GM18519 (cell line): Measurements from ENCODE around the gene MEF2C.
"Not testable (repeated sequence)": the region's sequence is repeated elsewhere in the genome, so short reads cannot be mapped to it uniquely, and the experiment has no call there.

Experiments used
- ATAC-seq: cut with Tn5 transposase; IDR thresholded peaks from one replicate; pipeline ENCODE4 v1.9.1; 2021; ENCODE audit warnings: mild to moderate bottlenecking, moderate library complexity; ENCODE audit not compliant: unreplicated experiment, low FRiP score

The MEF2C gene

GRCh38 chr5:88808153-88808552 lies 74.8 kb downstream of the MEF2C start:
- peak; percentile 91 for ATAC-seq

GRCh38 chr5:88807327-88807726 lies 75.7 kb downstream of the MEF2C start:
- no peak for ATAC-seq

GRCh38 chr5:88806338-88806737 lies 76.6 kb downstream of the MEF2C start:
- ATAC-seq: no peak

- ATAC-seq: no peak
Measured at GRCh38 chr5:88805151-88805784, 77.7 kb downstream of the MEF2C start.

- ATAC-seq: no peak
Measured at GRCh38 chr5:88804444-88804843, 78.5 kb downstream of the MEF2C start.

DNA sequence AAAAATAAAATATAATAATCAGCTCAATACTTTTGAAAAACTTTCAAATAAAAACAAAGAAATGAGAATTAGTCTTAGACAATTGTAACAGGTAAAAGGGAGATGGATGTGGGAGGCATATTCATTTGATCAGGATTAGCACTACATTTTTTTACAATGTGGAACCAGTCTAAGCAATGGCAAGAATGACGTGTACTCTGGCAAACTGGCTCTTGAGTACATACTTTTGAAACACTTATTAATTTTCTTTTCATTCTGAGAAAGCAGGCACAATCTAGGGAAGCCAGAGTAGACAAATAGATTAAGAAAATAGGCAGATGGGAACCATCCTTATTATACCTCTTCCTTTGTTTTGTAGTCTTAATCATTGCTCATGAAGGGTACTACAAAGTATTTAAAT lies 79.7 kb downstream of the MEF2C start:
- no peak for ATAC-seq

DNA sequence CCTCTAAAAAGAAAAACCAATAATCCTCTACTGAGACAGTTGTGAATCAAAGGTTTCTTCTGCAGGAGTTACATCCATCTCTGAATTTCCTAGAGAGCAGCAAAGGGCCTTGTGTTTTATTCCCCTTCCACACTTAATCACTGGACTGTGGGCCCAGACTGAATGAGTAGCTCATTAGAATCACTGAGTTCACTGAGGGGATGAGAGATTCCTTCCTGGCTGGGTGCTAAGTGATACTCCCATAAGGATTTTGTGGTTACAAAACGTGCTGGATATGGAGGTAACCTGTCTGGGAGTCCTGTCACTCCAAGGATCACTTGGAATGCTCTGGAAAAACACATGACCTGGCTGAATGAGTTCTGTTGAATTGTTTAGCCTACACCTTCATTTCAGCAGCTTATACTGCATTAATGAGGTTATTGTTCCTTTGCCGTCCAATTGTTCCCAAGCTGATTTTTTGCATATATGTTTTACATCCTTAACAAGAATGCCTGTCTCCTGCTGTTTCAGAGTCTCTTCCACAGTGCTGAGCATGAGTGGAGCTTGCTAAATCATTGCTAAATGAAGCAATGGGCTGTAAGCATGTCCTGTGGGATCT lies 82.9 kb downstream of the MEF2C start:
- no peak for ATAC-seq

- ATAC-seq: not testable (repeated sequence)
Measured at GRCh38 chr5:88798933-88799332, 84.1 kb downstream of the MEF2C start.

GRCh38 chr5:88793797-88794196 lies 89.2 kb downstream of the MEF2C start:
- not testable (repeated sequence) for ATAC-seq

- ATAC-seq: no peak
Measured at GRCh38 chr5:88792144-88792840, 90.7 kb downstream of the MEF2C start.

- ATAC-seq: no peak
Measured at GRCh38 chr5:88787856-88788255, 95.1 kb downstream of the MEF2C start.

- no peak for ATAC-seq
Measured at GRCh38 chr5:88786789-88787188, 96.2 kb downstream of the MEF2C start.

DNA sequence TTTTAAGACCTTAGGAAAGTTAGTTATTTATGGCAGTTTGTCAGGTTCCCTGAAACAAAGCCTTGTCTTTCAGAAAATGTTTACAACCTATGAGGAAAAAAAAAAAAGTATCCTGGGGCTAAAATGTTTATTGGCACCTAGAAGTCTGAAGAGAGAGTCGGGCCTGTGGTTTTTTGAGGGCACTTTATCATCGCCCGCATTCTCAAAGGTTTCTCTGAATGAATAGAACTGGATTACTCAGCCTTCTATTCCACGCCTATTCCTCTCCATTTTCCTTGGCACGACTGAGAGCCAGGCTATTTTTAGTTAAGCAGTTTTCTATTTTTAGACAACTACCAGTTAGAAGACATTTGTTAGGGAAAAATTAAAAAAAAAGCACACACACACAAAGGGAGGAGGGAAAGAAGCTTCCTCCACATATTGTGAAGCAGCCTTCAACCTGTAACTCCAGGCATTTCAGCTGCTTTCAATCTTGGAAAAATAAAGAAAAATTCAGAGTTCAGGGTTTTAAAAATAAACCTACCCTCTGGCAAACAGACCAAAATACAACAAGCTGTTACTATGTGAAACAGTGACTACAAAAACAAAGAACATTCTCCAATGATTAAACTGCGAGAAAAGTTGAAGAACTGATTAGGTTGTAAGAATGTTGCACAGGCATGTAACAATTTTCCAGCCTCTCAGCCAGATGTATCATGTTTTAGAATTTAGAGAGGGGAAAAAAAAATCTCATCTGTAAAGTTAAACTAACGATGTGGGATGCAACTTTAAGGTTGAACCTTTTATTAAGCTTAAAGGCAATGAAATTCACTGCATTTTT lies 97.0 kb downstream of the MEF2C start:
- ATAC-seq: no peak

DNA sequence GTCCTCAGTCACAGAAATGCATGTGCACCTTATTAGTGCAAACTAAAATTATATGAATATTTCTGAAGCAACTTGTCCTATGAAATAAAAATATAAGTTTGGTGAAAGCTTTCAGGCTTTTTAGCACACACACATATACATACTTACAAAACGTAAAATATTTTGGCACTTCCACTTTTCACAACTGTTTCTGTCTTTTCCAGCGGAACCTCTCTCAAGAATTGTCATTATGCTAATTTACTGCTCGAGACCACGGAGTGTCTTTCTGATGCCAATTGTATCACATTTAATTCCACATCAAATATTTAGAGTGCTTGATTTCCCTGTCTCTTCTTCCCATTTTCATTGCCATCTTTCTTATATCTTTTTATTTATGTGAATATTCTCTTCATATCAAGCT lies 100.4 kb downstream of the MEF2C start:
- no peak for ATAC-seq

GRCh38 chr5:88780736-88781135 lies 102.2 kb downstream of the MEF2C start:
- ATAC-seq: no peak

DNA sequence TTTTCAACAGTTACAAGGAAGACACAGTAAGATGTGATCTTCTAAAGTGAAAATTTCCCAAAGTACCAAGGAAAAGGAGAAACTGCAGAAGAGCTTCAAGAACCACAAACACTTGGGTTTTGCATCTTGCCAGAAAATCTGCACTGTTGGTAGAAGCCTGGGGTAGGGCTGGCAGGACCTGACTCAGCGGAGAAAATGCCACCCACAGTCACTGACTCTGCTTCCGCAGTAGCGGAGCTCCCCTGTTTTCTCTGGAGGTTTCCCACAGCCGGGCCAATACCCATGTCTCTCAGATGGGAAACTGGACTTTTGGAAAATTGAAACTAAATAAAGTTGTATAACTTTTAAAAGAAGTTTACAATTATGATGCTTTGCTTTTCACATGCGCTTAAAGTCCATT lies 104.2 kb downstream of the MEF2C start:
- no peak for ATAC-seq

- no peak for ATAC-seq
Measured at GRCh38 chr5:88776692-88777091, 106.3 kb downstream of the MEF2C start.

GRCh38 chr5:88772831-88773230 lies 110.2 kb downstream of the MEF2C start:
- ATAC-seq: no peak

DNA sequence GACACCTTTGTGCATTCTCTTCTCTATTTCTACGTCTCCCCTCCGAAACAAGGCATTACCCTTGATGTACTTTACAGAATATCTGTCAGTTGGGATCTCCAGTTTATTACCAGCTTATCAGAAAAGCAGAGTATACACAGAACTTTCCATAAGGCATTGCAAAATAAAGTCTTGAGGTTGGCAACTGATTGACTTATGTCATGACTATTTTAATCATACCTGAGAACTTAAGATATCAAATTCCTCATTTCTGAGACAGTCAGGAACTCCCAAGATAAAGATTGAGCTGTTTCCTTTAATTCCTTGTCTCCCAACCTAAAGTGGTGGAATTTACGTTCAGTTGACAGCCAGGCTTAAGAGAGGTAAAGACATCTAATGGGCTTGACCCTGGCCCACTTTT lies 110.9 kb downstream of the MEF2C start:
- no peak for ATAC-seq

- no peak for ATAC-seq
Measured at GRCh38 chr5:88770276-88771257, 112.4 kb downstream of the MEF2C start.
